H9 (cell line): ENCODE data around the gene POLDIP3. TPM values are rescaled to one million over a fixed set of nuclear protein-coding genes. Genes with fewer than 3 reads are reported as not detected.
A peak's percentile ranks its signal among the peaks of the same experiment; 100 is the strongest.

Experiments used
- DNase-seq: peaks from one replicate; pipeline ENCODE4 v3.0.0-alpha.2; 2017
- H2AFZ ChIP-seq: one replicate; pipeline ENCODE4 v1.6.1; 2013; ENCODE audit warnings: mild to moderate bottlenecking, low read length, control low read depth, moderate library complexity
- H2AK5ac ChIP-seq: 2 replicates; pipeline ENCODE4 v1.6.1; 2013; ENCODE audit warnings: low read length, control low read depth, mixed read lengths; ENCODE audit not compliant: insufficient read length
- H2BK120ac ChIP-seq: one replicate; pipeline ENCODE4 v1.6.1; 2013; ENCODE audit warnings: low read depth, mild to moderate bottlenecking, low read length, control low read depth, inconsistent platforms; ENCODE audit not compliant: poor library complexity, severe bottlenecking
- H2BK12ac ChIP-seq: 2 replicates; pipeline ENCODE4 v1.6.1; 2013; ENCODE audit warnings: low read length, control low read depth, mixed read lengths, low read depth; ENCODE audit not compliant: insufficient read length
- H2BK15ac ChIP-seq: 2 replicates; pipeline ENCODE4 v1.6.1; 2013; ENCODE audit warnings: low read depth, low read length, control low read depth
- H2BK20ac ChIP-seq: one replicate; pipeline ENCODE4 v1.6.1; 2013; ENCODE audit warnings: low read depth, mild to moderate bottlenecking, low read length, control low read depth, inconsistent platforms; ENCODE audit not compliant: poor library complexity, severe bottlenecking
- H2BK5ac ChIP-seq: 2 replicates; pipeline ENCODE4 v1.6.1; 2013; ENCODE audit warnings: low read length, control low read depth, mixed read lengths; ENCODE audit not compliant: insufficient read length
- H3K14ac ChIP-seq: 2 replicates; pipeline ENCODE4 v1.6.1; 2013; ENCODE audit warnings: low read length, control low read depth; ENCODE audit not compliant: insufficient read depth
- H3K18ac ChIP-seq: 2 replicates; pipeline ENCODE4 v1.6.1; 2013; ENCODE audit warnings: low read depth, mild to moderate bottlenecking, mixed read lengths, low read length, control low read depth; ENCODE audit not compliant: insufficient read length
- H3K23ac ChIP-seq: 2 replicates; pipeline ENCODE4 v1.6.1; 2013; ENCODE audit warnings: low read length, control low read depth, mixed read lengths, low read depth; ENCODE audit not compliant: insufficient read length
- H3K23me2 ChIP-seq: 2 replicates; pipeline ENCODE4 v1.6.1; 2013; ENCODE audit warnings: low read depth, mild to moderate bottlenecking, mixed read lengths, low read length, control low read depth; ENCODE audit not compliant: insufficient read length, poor library complexity, severe bottlenecking
- H3K27ac ChIP-seq: 2 replicates; pipeline ENCODE4 v1.5.1; 2013; ENCODE audit warnings: low read length, control low read depth, mixed read lengths, low read depth; ENCODE audit not compliant: insufficient read length
- H3K27me3 ChIP-seq: 2 replicates; pipeline ENCODE4 v1.6.1; 2013; ENCODE audit warnings: low read length, control low read depth, inconsistent platforms; ENCODE audit not compliant: insufficient read depth
- H3K4ac ChIP-seq: 2 replicates; pipeline ENCODE4 v1.6.1; 2013; ENCODE audit warnings: low read depth, mild to moderate bottlenecking, control low read depth, inconsistent platforms, low read length, moderate library complexity
- H3K4me1 ChIP-seq: 2 replicates; pipeline ENCODE4 v1.6.1; 2013; ENCODE audit warnings: low read length, control low read depth, inconsistent platforms; ENCODE audit not compliant: insufficient read depth
- H3K4me2 ChIP-seq: 2 replicates; pipeline ENCODE4 v1.6.1; 2013; ENCODE audit warnings: low read length, control low read depth, mixed read lengths; ENCODE audit not compliant: insufficient read length, insufficient read depth
- H3K56ac ChIP-seq: 2 replicates; pipeline ENCODE4 v1.6.1; 2013; ENCODE audit warnings: low read depth, mild to moderate bottlenecking, mixed read lengths, low read length, control low read depth; ENCODE audit not compliant: insufficient read length
- H3K79me1 ChIP-seq: 2 replicates; pipeline ENCODE4 v1.6.1; 2013; ENCODE audit warnings: low read depth, mild to moderate bottlenecking, moderate library complexity, low read length, control low read depth, inconsistent platforms; ENCODE audit not compliant: insufficient read depth, poor library complexity, severe bottlenecking
- H3K79me2 ChIP-seq: 2 replicates; pipeline ENCODE4 v1.6.1; 2013; ENCODE audit warnings: low read length, control low read depth, inconsistent platforms; ENCODE audit not compliant: insufficient read depth
- H3K9ac ChIP-seq: 2 replicates; pipeline ENCODE4 v1.6.1; 2013; ENCODE audit warnings: low read length, control low read depth, mixed read lengths; ENCODE audit not compliant: insufficient read length; ENCODE audit errors: extremely low read depth
- H3K9me3 ChIP-seq: one replicate; pipeline ENCODE4 v1.6.1; 2013; ENCODE audit warnings: low read depth, low read length, inconsistent platforms; ENCODE audit not compliant: control insufficient read depth
- H3T11ph ChIP-seq: one replicate; pipeline ENCODE4 v1.6.1; 2013; ENCODE audit warnings: mild to moderate bottlenecking, low read length, control low read depth, inconsistent platforms
- H4K20me1 ChIP-seq: one replicate; pipeline ENCODE4 v1.6.1; 2013; ENCODE audit not compliant: control insufficient read depth, insufficient read length, insufficient read depth
- H4K5ac ChIP-seq: 2 replicates; pipeline ENCODE4 v1.6.1; 2013; ENCODE audit warnings: low read depth, mild to moderate bottlenecking, mixed read lengths, low read length, control low read depth; ENCODE audit not compliant: insufficient read length
- H4K8ac ChIP-seq: replicated peaks from 2 replicates; pipeline ENCODE4 v1.6.1; 2013; ENCODE audit warnings: low read length, control low read depth, mixed read lengths, low read depth; ENCODE audit not compliant: insufficient read length
- H4K91ac ChIP-seq: 2 replicates; pipeline ENCODE4 v1.6.1; 2013; ENCODE audit warnings: low read depth, mild to moderate bottlenecking, moderate library complexity, mixed read lengths, low read length, control low read depth; ENCODE audit not compliant: insufficient read length
- H3K27ac Mint-ChIP-seq, 3 experiments: 2 replicates in 2 of 3; 3 replicates in 1 of 3; pipeline ENCODE4 v1.8.0; 2020 to 2021; ENCODE audit warnings: mixed read lengths in 3 of 3, mild to moderate bottlenecking in 1 of 3, moderate library complexity in 1 of 3
- H3K27me3 Mint-ChIP-seq: 2 replicates; pipeline ENCODE4 v1.8.0; 2021; ENCODE audit warnings: low read depth, mild to moderate bottlenecking, moderate library complexity, mixed read lengths
- H3K36me3 Mint-ChIP-seq, 3 experiments: 2 replicates in 2 of 3; 3 replicates in 1 of 3; pipeline ENCODE4 v1.8.0; 2020 to 2021; ENCODE audit warnings: low read depth in 3 of 3, mixed read lengths in 3 of 3; ENCODE audit not compliant: insufficient read depth in 1 of 3
- H3K4me1 Mint-ChIP-seq, 2 experiments: 2 replicates each; pipeline ENCODE4 v1.8.0; 2020; ENCODE audit warnings: mixed read lengths in 2 of 2
- H3K4me3 Mint-ChIP-seq, 2 experiments: 2 replicates in 1 of 2; 3 replicates in 1 of 2; pipeline ENCODE4 v1.8.0; 2020 to 2021; ENCODE audit warnings: mild to moderate bottlenecking in 2 of 2, mixed read lengths in 2 of 2, moderate library complexity in 1 of 2
- H3K9me3 Mint-ChIP-seq, 2 experiments: 2 replicates in 1 of 2; 3 replicates in 1 of 2; pipeline ENCODE4 v1.8.0; 2020; ENCODE audit warnings: mild to moderate bottlenecking in 2 of 2, mixed read lengths in 2 of 2, moderate library complexity in 1 of 2
- WGBS: extraction: QIAGEN DNeasy Blood & Tissue Kit; methylation state at CpG from one replicate; pipeline ENCODE4 v1.1.7; 2013; ENCODE audit warnings: missing lambda C conversion rate, low lambda C conversion rate, mixed read lengths; ENCODE audit not compliant: insufficient read length; ENCODE audit errors: extremely low coverage; 5-methylcytosine and 5-hydroxymethylcytosine counted together
- total RNA-seq: library from RNA; stranded (reverse); gene quantifications from 2 replicates; pipeline ENCODE4 v1.2.1, GENCODE V29; 2021
- TF ChIP-seq, protein P1 (sequence below): fragments of 200-600 bp; sonication (generic); conservative IDR thresholded peaks from 3 replicates; pipeline ENCODE4 v1.8.0; 2021; ENCODE audit warnings: antibody characterized with exemption, mild to moderate bottlenecking

POLDIP3 gene
- total RNA-seq, 1 experiment from 2014 or later = 90.8 TPM

DNA sequence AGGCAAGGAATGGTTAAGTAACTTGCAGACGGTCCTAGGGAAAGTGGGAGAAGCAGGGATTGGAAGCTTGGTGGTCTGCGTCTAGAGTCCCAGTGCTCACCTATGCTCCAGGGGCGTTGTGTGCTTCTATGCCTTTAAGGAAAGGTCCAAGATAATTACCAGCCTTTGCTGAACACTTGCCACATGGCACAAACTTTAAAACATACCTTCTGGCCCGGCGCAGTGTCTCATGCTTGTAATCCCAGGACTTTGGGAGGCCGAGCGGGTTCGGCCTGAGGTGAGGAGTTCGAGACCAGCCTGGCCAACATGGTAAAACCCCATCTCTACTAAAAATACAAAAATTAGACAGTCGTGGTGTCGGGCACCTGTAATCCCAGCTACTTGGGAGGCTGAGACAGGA is 2.3 kb downstream of the POLDIP3 start:
- Histone ChIP-seq H3K23me2 (peaks cover 5% of the 10 kb centered on the region), H3K14ac (no peak overlapping the region), H3K79me2 (peaks cover 37% of the 10 kb centered on the region), H3K27ac (no peak overlapping the region), H3K27me3 (no peaks in the 10 kb centered on the region), H4K5ac (no peak overlapping the region), H2BK20ac (no peak overlapping the region), H2BK15ac (no peak overlapping the region), H2BK12ac (no peak overlapping the region), H3K56ac (no peak overlapping the region), H3K9me3 (no peaks in the 10 kb centered on the region), H3T11ph (no peak overlapping the region), H3K79me1 (peaks cover 13% of the 10 kb centered on the region), H4K20me1 (no peaks in the 10 kb centered on the region), H3K18ac (no peak overlapping the region), H3K23ac (no peak overlapping the region), H4K91ac (no peak overlapping the region), H4K8ac (no peak overlapping the region), H2AFZ (no peak overlapping the region), H3K4me2 (no peak overlapping the region), H2AK5ac (no peak overlapping the region), H2BK120ac (no peak overlapping the region), H3K4me1 (peaks cover 5% of the 10 kb centered on the region; the same call in 1 of the 2 replicates), H2BK5ac (no peak overlapping the region), H3K4ac (no peak overlapping the region), H3K9ac (no peak overlapping the region)
- Mint-ChIP-seq H3K27me3 (peaks cover 2% of the 10 kb centered on the region), H3K9me3 (peaks cover 7 to 12% of the 10 kb centered on the region in 2 experiments; a peak in 4 of 5 replicates), H3K27ac (no peak overlapping the region), H3K4me1 (peaks cover 49 to 52% of the 10 kb centered on the region in 2 experiments), H3K4me3 (peak overlapping the region in 1 of 2 experiments; percentile 40; a peak in 1 of 5 replicates), H3K36me3 (peaks cover 32 to 52% (median 49%) of the 10 kb centered on the region in 3 experiments)
- no CpG with 5 or more reads among the region's 11 CpGs for WGBS
- DNase-seq = no peak
- TF ChIP-seq, protein P1, sequence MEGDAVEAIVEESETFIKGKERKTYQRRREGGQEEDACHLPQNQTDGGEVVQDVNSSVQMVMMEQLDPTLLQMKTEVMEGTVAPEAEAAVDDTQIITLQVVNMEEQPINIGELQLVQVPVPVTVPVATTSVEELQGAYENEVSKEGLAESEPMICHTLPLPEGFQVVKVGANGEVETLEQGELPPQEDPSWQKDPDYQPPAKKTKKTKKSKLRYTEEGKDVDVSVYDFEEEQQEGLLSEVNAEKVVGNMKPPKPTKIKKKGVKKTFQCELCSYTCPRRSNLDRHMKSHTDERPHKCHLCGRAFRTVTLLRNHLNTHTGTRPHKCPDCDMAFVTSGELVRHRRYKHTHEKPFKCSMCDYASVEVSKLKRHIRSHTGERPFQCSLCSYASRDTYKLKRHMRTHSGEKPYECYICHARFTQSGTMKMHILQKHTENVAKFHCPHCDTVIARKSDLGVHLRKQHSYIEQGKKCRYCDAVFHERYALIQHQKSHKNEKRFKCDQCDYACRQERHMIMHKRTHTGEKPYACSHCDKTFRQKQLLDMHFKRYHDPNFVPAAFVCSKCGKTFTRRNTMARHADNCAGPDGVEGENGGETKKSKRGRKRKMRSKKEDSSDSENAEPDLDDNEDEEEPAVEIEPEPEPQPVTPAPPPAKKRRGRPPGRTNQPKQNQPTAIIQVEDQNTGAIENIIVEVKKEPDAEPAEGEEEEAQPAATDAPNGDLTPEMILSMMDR = no peak
